ENCODE measurements around the gene KIAA1671.

- no peak for TF ChIP-seq TEAD4 (IDR thresholded peaks at IDR 0.05; ENCODE audit: borderline replicate concordance, insufficient read depth)
- no peak for TF ChIP-seq RCOR1 (IDR thresholded peaks at IDR 0.05; ENCODE audit: low read length)
- no peak for TF ChIP-seq NFIC (IDR thresholded peaks at IDR 0.05; ENCODE audit: borderline replicate concordance)
- TF ChIP-seq, protein P1, sequence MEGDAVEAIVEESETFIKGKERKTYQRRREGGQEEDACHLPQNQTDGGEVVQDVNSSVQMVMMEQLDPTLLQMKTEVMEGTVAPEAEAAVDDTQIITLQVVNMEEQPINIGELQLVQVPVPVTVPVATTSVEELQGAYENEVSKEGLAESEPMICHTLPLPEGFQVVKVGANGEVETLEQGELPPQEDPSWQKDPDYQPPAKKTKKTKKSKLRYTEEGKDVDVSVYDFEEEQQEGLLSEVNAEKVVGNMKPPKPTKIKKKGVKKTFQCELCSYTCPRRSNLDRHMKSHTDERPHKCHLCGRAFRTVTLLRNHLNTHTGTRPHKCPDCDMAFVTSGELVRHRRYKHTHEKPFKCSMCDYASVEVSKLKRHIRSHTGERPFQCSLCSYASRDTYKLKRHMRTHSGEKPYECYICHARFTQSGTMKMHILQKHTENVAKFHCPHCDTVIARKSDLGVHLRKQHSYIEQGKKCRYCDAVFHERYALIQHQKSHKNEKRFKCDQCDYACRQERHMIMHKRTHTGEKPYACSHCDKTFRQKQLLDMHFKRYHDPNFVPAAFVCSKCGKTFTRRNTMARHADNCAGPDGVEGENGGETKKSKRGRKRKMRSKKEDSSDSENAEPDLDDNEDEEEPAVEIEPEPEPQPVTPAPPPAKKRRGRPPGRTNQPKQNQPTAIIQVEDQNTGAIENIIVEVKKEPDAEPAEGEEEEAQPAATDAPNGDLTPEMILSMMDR (IDR thresholded peaks at IDR 0.05) = no peak
- no peak for TF ChIP-seq FOSL2 (IDR thresholded peaks at IDR 0.05; ENCODE audit: borderline replicate concordance, low read depth)
- TF ChIP-seq, protein P2, sequence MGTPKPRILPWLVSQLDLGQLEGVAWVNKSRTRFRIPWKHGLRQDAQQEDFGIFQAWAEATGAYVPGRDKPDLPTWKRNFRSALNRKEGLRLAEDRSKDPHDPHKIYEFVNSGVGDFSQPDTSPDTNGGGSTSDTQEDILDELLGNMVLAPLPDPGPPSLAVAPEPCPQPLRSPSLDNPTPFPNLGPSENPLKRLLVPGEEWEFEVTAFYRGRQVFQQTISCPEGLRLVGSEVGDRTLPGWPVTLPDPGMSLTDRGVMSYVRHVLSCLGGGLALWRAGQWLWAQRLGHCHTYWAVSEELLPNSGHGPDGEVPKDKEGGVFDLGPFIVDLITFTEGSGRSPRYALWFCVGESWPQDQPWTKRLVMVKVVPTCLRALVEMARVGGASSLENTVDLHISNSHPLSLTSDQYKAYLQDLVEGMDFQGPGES (IDR thresholded peaks at IDR 0.05; ENCODE audit: low read depth, low read length) = no peak
- TF ChIP-seq RFX5 (IDR thresholded peaks at IDR 0.05; ENCODE audit: low read length) = no peak
- no peak for TF ChIP-seq SMC3 (IDR thresholded peaks at IDR 0.05; ENCODE audit: low read depth, low read length)
- no peak for TF ChIP-seq NRF1 (IDR thresholded peaks at IDR 0.05; ENCODE audit: low read depth, low read length)
Measured at GRCh38 chr22:25186140-25186539, 233.6 kb downstream of the KIAA1671 start.
